GM10248 (cell line): ENCODE data around the gene YARS1.

ENCODE experiments used
- CTCF ChIA-PET: fragments of 300-600 bp; sonication (Branson Sonifier 250); formaldehyde crosslinking; extraction: SDS; loops from one replicate; lab custom pipeline; 2021; ENCODE audit warnings: antibody characterized with exemption; lab: Yijun Ruan, JAX
- POLR2A ChIA-PET: fragments of 350-650 bp; sonication (Branson Sonifier 250); formaldehyde crosslinking; extraction: SDS; loops from one replicate; lab custom pipeline; 2020; ENCODE audit warnings: antibody characterized with exemption; lab: Yijun Ruan, JAX
- DNase-seq: peaks from one replicate; pipeline ENCODE4 v3.0.0; 2012; ENCODE audit errors: extremely low spot score
- CTCF ChIP-seq: IDR thresholded peaks from 2 replicates; pipeline ENCODE4 v1.5.1; 2012; ENCODE audit warnings: mild to moderate bottlenecking, low read depth; ENCODE audit errors: extremely low read depth, missing control alignments, control extremely low read depth

YARS1 gene

DNA sequence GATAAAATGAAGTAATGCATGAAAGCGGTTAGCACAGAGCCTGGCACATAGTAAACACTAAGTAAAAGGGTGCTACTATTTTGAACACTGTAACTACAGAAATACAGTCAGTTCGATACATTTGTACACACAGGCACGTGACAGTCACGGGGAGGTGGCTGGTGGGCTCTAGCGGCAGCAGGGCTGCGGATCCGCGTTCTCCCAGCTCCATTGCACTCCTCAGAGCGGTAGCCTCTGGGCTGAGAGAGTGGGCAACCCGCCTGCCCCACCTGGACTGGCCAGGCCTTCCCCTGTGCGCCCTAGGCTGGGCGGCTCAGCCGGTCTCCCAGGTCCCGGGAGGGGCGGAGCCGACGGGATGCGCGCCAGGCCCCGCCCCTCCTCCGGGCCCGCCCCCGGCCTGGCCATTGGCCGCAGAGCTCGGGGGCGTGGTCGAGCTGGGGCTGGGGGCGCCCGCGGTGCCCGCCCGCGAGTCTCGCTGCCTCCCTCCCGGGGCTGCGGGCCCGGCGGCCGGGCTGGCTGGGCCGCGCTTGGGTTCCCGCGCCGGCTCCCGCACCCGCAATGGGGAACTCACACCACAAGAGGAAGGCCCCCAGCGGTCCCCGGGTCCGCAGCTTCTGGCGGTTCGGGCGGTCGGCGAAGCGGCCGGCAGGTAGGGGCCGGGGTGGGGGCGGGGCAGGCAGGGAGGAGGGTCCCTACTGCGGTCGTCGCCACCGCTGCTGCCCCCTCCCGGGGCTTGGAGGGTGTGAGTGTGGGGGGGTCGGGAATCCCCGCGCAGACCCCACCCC, 63.4 kb downstream of the YARS1 start:
- TF ChIP-seq CTCF = no peak
- ChIA-PET CTCF (interaction anchor here (1.3 kb wide), 1 partner anchor 41 kb away, joined by 5 read pairs; no protein-coding TSS in a partner anchor), POLR2A (no interaction called here)
- peak; percentile 91 for DNase-seq

GRCh38 chr1:32749771-32750170, 67.4 kb downstream of the YARS1 start:
- ChIA-PET POLR2A (no interaction called here), CTCF (interaction anchor here (1.1 to 3.8 kb wide), 3 partner anchors 37 to 348 kb away, joined by 3 to 20 read pairs (median 3); no protein-coding TSS in a partner anchor)
- TF ChIP-seq CTCF = no peak
- no peak for DNase-seq

DNA sequence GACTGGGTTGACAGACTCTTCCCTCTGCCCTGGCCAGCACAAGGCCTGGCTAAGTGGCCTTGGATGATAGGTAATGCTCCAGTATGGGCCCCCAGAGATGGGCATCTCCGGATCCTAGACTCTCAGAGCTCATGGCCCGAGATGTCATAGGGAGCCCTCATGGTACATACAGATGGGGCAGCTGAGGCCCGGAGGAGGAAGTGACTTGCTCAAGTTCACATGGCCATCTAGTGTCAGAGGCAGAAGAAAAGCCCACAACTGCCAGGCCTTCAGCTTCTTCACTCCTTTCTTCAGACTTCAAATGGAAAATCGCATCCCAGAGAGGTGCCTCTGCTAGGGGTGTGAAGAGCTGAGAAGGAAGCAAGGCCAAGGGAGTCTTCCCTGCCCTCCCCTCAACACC, 67.8 kb downstream of the YARS1 start:
- no peak for DNase-seq
- POLR2A ChIA-PET = no interaction called here
- TF ChIP-seq CTCF = no peak
- CTCF ChIA-PET = interaction anchor here (1.1 to 3.8 kb wide), 3 partner anchors 37 to 348 kb away, joined by 3 to 20 read pairs (median 3); no protein-coding TSS in a partner anchor

GRCh38 chr1:32748926-32749325, 68.2 kb downstream of the YARS1 start:
- no peak for TF ChIP-seq CTCF
- ChIA-PET POLR2A (no interaction called here), CTCF (interaction anchor here (1.1 to 3.8 kb wide), 3 partner anchors 36 to 347 kb away, joined by 3 to 20 read pairs (median 3); no protein-coding TSS in a partner anchor)
- no peak for DNase-seq

DNA sequence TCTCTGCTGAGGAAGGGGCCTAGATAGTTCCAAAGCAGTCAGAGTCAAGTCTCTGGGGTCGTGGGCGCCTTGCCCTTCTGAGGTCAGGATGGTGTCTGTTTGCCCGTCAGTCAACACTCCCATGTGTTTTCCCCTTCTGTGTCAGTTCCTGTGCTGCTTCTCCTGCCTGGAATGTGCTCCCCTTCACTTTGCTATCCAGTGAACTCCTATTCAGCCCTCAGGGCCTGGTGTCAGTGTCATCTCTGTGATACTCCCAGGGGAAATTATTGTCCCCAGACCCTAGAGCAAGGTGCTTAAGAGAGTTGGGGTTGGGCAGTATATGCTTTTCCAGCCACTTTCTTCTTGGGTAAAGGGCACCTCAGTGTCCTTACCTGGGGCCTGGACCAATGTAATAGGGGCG, 68.8 kb downstream of the YARS1 start:
- POLR2A ChIA-PET = no interaction called here
- CTCF ChIA-PET = interaction anchor here (1.1 kb wide), 2 partner anchors 36 to 347 kb away, joined by 3 read pairs; no protein-coding TSS in a partner anchor
- DNase-seq = no peak
- TF ChIP-seq CTCF = no peak

GRCh38 chr1:32746130-32746529, 71.0 kb downstream of the YARS1 start:
- no peak for TF ChIP-seq CTCF
- POLR2A ChIA-PET = no interaction called here
- DNase-seq = no peak
- CTCF ChIA-PET = interaction anchor here (1.2 to 5.0 kb wide), 4 partner anchors 13 to 111 kb away, joined by 3 to 20 read pairs (median 4); no protein-coding TSS in a partner anchor
